Right lobe of liver (tissue), 4 donors: Measurements from ENCODE around the gene GNL2.
"Not testable (repeated sequence)": the region's sequence is repeated elsewhere in the genome, so short reads cannot be mapped to it uniquely, and the experiment has no call there.

Source experiments
- POLR2A ChIP-seq: fragments of 450-650 bp; IDR thresholded peaks from one replicate; pipeline ENCODE4 v1.6.1; 2017; ENCODE audit warnings: antibody characterized with exemption, mild to moderate bottlenecking
- TF ChIP-seq, protein P1 (sequence below), 4 donors: fragments of 200-600 bp in 3 of 4; fragments of 450-650 bp in 1 of 4; IDR thresholded peaks; one replicate each; pipeline versions ENCODE4 v1.5.1 to v1.8.0; 2016 to 2022; ENCODE audit warnings: antibody characterized with exemption in 4 of 4, mild to moderate bottlenecking in 2 of 4
- donor health status: DM: no; HTN: no; CAD: no.
- donor health status: DM: no; HTN: no; CAD: no.
- donor health status: DM: no; HTN: yes; CAD: no.

DNA sequence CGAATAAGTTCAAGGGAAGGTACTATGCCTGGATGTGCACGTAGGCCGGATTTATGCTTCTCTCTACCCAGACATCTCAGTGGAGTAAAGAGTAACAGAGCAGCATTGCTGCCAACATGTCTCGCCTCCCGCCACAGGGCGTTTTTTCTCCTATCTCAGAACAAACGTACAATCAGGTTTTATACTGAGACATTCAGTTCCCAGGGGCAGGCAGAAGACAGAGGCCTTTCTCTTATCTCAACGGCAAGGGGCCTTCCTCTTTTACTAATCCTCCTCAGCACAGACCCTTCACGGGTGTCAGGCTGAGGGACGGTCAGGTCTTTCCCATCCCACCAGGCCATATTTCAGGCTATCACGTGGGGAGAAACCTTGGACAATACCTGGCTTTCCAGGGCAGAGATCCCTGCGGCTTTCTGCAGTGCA is 35.8 kb downstream of the GNL2 start:
- TF ChIP-seq POLR2A, result not testable (repeated sequence)
- TF ChIP-seq, protein P1, sequence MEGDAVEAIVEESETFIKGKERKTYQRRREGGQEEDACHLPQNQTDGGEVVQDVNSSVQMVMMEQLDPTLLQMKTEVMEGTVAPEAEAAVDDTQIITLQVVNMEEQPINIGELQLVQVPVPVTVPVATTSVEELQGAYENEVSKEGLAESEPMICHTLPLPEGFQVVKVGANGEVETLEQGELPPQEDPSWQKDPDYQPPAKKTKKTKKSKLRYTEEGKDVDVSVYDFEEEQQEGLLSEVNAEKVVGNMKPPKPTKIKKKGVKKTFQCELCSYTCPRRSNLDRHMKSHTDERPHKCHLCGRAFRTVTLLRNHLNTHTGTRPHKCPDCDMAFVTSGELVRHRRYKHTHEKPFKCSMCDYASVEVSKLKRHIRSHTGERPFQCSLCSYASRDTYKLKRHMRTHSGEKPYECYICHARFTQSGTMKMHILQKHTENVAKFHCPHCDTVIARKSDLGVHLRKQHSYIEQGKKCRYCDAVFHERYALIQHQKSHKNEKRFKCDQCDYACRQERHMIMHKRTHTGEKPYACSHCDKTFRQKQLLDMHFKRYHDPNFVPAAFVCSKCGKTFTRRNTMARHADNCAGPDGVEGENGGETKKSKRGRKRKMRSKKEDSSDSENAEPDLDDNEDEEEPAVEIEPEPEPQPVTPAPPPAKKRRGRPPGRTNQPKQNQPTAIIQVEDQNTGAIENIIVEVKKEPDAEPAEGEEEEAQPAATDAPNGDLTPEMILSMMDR (IDR thresholded peaks at IDR 0.05), result not testable (repeated sequence)
